LoVo (cell line): Measurements from ENCODE around the gene NAV1.
"Not testable (repeated sequence)": the region's sequence is repeated elsewhere in the genome, so short reads cannot be mapped to it uniquely, and the experiment has no call there.

Source experiments
- DNase-seq: peaks from one replicate; pipeline ENCODE4 v3.0.0-alpha.2; 2016; ENCODE audit warnings: low spot score

The NAV1 gene, protein sequence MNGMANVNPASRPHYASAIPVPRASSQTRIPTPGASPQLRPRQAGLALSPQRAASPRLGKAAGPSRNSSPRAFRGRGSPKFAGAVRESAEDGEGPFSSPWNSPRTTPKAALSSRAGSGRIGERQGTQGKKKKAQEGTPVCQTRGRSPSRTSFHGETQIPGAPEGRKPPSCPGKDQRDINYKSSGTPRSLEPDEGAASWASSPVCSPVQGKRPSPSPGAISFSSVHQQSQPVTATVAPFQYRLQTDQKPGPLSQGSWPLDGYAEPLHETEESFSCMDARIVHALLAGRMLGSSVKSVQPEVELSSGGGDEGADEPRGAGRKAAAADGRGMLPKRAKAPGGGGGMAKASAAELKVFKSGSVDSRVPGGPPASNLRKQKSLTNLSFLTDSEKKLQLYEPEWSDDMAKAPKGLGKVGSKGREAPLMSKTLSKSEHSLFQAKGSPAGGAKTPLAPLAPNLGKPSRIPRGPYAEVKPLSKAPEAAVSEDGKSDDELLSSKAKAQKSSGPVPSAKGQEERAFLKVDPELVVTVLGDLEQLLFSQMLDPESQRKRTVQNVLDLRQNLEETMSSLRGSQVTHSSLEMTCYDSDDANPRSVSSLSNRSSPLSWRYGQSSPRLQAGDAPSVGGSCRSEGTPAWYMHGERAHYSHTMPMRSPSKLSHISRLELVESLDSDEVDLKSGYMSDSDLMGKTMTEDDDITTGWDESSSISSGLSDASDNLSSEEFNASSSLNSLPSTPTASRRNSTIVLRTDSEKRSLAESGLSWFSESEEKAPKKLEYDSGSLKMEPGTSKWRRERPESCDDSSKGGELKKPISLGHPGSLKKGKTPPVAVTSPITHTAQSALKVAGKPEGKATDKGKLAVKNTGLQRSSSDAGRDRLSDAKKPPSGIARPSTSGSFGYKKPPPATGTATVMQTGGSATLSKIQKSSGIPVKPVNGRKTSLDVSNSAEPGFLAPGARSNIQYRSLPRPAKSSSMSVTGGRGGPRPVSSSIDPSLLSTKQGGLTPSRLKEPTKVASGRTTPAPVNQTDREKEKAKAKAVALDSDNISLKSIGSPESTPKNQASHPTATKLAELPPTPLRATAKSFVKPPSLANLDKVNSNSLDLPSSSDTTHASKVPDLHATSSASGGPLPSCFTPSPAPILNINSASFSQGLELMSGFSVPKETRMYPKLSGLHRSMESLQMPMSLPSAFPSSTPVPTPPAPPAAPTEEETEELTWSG (N-terminal part only)

DNA sequence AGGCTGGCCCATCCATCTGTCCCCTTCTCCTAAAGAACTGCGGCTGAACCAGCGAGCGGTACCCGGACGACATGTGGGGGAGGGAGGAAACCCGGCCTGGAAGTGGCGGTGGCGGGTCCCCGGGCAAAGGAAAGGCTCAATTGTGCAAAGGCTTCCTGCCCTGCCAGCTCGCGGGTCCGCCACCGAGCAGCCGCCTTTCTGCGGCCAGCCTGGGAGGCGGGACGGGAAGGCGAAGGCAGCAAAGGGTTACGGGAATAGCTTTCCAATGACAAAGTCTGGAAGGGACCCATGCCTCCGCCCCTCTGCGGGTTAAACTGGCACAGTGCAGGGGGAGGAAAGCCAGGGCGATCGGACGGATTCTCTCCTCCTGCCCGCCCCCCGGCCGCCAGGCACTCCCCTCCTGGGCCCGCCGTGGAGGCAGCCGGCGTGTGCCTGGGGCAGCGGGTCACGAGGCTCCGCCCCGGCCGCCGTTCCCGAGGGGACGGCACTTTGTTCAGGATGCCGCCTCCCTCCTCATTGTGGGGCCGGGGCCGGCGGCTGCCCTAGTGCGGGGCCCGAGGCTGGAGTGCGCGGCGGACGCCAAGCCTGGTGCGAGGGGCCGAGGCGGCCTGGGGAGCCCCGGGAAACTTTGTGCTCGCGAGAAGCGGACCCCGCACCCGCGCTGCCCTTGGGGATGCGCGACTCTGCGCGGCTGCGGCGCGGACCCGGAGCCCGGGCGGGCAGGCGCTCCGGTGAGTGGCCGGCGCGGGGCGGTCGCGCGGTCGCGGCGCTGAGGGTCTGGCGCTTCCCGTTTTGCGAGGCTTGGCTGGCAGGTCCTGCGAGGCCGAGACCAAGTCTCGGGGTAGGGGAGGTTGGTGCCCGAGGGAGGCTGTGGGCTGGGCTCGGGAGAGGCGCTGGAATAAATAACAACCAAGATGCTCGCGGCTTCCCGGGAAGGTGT, at the start of gene NAV1:
Gene NAV1 (plus strand): TSS at position 516 of the 940 bp plus-strand sequence. CDS start 83,758 bp downstream, outside the sequence.
- peak; percentile 50 for DNase-seq

DNA sequence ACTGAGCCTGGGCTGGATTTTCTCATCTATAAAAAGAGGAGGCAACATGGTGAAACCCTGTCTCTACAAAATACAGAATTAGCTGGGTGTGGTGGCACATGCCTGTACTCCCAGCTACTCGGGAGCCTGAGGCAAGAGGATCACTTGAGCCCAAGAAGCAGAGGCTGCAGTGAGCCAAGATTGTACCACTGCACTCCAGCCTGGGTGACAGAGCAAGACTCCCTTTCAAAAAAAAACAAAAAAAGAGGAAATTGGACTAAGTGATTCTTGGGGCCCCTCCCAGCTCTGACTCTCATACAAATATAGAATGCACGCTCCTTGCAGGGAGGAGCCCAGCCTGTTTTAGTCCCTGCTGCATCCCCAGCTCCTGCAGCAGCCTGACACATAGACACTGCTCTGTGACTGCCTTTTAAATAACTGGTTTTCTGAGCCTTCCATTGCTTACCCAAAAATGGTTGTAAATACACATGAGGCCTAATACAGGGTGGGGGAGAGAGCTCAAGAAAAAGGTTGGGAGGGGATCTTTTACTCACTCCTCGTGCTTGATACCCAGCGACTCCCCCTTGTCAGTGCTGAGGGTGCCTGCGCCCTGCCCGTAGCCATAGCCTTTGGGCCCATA, 49.2 kb upstream of the NAV1 start:
- DNase-seq: no peak

DNA sequence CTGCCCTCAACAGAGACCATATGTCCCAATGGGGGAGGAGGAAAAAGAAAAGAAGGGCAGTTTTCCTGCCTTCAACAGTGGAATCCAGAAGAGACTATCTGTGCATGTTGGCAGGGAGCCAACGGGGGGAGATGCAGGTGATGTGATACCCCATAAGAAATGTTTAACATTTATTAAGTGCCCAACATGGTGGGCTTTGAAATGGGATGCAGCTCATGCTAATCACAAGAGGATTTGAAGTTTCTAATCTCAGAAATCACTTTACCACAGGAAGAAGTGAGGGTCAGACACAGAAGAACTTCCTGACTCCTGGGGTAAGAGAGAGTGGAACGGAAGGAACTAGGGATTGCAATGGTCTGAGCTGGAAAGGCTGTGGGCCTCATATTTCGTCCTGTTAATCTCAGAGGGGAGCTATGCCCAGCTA, 48.2 kb upstream of the NAV1 start:
- no peak for DNase-seq

DNA sequence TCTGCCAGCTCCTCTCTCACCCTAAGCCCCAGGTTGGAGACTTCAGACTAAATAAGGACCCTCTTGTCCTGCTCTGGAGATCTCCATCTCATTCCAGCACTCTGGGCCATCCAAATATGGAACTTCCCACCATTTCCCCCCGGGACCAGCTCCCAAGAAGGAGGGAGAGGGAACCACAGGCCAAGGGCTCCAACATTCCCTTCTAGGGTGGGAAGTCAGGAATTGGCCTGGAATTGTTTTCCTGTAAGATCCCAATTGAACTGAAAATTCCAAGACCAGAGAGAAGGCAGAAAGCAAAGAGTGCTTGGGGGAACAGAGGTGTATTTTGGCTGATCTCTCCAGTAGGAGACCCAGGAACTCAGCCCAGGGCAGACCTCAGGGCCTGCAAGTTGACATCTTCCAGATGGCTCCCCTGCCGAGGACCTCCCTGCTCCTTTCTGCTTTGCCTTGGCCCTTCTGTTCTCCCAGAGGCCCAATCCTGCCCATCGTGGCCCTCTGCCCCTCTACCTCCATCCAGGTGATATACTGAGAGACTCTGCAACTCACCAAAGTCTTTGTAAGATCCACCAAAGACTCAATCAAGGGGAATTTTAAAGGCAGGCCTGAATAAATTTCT, 46.9 kb upstream of the NAV1 start:
- DNase-seq: no peak

DNA sequence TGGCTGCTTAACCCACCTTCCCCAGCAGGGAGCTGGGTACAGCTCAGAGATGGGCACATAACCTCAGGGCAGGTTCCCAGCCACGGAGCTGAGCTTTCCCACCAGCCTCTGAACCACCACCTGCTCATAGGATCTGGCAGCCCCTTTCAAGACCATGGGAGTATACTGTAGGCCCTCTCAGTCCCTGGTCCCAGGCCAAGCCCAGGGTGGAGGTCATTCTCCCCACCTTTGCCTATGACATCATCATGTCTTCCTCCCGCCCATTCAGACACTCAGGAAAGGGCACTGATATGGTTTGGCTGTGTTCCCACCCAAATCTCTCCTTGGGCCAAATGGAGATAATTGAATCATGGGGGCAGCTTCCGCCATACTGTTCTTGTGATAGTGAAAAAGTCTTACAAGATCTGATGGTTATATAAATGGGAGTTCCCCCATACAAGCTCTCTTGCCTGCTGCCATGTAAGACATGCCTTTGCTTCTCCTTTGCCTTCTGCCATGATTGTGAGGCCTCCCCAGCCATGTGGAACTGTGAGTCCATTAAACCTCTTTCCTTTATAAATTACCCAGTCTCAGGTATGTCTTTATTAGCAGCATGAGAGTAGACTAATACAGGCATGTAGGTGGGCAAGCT, 45.8 kb upstream of the NAV1 start:
- DNase-seq: not testable (repeated sequence)

DNA sequence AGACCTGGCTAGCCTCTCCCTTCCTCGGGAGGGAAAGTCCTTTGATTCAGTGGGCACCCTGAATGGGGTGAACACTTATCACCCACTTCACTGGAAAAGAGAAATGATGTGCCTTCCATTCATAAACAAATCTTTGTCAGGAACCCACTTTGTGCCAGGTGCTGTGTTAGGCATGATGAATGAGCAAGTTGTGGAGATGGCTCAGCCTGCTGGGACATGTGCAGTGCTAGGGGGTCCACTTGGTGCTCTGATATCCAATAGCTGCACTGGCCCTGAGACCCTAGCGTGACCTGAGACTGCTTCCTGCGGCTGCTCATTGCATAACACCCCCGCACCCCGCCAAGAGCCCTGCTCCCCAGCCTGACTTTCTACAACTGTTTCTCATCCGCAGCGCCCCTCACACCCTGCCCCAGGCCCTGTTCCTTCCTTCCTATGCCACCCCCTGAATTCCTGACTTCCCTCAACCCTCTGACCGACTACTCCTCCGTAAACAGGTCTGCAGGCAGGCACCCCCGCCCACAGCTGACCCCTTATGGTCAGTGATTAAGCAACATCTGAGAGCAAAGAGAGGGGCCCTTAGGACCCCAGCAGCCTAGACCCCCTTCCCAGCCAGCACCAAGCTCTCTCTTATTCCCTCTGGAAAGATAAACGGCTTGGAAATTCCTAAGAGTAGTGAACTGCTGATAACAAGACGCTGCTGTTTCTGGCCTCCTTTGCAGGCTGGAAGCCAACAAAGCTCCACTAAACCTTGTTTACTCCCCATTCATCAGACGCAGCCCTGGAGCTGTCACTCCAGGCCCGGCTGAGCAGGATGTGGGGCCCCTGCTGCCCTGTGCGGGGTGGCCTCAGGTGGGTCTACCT, 44.9 kb upstream of the NAV1 start:
- no peak for DNase-seq

DNA sequence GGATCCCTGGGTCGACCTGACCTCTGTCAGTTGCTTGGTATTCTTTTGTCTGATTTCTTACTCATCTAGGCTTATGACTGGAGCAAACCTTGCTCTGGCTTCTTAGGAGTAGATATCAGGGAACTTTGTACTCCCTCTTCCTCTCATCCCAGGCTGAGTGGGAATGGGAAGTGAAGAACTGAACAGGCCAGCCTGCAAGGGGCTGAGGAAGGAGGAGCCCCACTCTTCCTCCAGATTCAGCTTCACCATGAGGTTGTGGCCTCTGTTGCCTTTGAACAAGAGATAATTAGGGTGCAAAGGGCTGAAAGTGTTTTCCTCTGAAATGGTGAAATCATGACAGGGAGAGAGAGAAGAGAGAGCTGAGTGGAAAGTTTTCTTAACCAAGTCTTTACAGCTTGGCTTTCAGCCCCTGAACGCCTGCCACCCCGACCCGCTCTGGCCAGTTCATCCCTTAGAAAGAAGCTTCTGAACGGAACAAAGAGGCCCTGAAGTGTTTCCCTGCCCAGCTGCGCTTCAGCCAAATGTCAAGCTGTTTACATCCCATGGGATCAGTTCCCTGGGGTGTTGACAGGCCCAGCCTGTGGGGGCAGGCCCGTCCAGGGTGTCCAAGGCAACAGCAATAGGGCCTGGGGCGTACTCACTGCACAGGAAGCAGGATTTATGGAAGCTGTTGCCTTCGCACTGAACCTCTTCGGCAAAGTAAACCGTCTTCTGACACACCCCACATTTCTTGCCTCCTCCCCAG, 43.2 kb upstream of the NAV1 start:
- DNase-seq: no peak

DNA sequence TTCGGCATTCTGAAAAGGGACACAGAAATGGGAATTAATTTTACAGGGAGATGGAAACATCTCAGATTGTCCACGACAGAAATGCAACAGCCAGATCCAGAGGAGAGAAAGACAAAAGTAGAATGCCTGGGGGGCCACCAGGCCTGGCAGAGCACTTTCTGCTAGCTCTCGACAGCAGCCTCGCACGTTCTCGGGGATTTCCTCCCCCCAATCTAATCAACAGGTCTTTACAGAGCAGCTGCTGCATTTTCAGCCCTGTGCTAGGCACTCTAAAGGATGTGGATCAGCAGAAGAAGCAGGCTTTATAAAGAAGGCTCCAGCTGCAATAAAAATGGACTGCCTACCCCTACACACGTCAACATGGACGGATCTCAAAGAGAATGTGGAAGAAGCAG, 42.6 kb upstream of the NAV1 start:
- no peak for DNase-seq

DNA sequence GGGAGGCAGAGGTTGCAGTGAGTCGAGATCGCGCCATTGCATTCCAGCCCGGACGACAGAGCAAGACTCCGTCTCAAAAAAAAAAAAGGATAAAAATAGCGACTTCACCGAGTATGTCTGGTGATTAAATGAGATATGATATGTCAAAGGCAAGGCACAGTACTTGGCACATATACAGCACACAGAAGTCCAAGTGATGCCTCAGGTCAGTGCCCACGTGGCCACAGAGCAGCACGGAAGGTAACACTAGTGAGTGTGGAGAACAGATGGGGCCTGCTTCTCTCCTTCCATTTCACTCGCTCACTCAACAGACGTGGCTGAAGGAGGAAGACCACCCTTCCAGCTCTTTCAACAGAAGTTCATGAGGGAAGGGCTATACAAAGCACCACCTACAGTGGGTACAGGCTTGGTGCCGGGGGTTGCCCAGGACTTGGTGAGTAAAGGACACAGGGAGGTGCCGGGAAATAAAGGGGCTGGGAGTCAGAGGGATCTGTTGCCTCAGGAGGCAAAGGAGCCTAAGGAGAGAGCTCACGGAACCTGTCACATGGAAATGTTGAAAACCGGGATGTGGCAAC, 40.9 kb upstream of the NAV1 start:
- no peak for DNase-seq

DNA sequence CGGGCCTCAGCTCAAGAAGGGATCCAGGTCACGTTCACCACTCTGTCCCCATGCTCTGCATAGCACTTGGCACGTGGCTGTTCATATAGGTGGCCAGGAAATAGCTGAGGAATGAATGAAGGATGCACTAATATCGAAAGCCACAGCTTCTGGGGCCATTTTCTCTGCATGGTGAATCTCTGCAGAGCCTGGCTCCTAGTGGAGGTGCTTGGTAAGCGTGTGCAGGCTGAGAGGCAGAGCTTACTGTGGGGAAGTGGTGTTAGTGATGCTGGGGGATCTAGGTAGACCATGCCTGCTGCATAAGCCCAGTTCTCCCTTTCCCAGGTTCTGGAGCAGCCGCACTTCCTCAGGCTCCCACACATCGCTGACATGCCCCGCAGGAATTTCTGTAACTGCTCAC, 40.3 kb upstream of the NAV1 start:
- DNase-seq: no peak

DNA sequence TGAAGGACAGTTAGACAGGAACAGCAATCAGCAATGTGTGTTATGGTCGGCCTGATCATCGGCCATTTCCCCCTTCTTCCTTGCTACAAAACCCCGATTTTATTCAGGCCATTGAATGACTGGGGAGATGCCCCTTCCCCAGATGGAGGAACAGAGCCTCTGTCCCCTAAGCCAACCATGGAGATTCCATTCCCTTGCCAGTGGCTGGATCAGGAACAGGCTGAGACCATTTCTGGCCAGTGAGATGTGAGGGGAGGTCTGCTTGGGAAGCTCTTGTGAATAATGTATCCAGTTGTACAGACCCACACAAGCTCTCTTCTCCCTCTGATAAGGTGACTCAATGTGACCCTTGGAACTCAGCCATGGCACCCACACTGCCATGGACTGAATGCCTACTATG, 39.7 kb upstream of the NAV1 start:
- no peak for DNase-seq

DNA sequence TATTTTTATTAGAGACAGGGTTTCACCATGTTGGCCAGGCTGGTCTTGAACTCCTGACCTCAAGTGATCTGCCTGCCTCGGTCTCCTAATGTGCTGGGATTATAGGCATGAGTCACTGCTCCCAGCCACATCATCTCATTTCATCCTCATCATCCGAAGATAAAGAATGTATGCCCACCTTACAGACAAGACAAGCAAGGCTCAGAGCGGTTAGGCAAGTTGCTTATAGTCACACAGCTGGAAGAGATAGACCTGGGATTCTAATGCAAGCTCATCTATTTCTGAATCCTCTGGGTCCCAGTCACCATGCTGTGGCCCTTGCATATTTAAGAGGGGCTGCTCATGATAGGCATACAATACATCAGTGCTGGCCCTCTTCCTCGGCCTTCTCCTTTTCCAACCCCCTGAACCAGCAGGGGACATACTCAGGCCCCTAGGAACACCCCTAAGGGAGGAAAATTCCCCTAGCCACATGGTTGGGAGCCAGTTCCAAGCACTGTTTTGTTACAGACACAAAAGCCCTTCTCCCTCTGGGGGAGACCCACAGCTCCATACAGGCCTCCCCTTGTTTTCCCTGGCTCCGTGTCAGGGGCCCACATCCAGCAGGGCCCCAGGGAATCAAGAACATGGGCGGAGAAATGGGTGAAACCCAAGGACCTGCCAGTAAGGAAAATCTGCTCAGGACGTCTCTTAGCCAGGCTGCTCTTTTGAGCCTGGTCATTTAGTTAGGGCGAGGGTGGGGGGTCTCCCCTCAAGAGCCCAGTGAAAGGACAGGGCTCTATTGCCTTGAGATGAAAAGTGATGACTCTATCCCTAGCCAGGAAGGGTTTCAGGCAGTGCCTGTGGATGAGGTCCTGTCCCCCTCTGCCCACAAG, 38.9 kb upstream of the NAV1 start:
- no peak for DNase-seq

DNA sequence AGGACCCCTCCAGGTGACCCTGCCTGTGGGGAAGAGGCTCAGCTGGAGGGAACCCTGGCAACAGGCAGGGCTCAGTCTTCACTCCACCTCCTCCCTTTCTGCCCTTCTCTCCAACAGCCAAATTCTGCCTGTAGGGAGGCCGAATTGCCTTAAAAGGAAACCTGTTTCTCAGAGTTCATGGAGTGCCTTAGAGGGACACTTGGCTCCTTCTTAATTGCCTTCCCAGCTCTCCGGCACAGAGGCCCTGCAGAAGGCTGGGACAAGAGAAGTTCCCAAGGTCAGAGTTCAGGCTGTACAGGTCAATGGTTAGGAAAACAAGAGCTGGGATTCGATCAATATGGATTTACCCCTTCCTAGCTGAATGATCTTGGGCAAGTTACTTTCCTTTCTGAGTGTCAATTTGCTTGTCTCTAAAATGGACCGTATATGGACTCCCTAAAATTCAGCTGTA, 38.2 kb upstream of the NAV1 start:
- no peak for DNase-seq

DNA sequence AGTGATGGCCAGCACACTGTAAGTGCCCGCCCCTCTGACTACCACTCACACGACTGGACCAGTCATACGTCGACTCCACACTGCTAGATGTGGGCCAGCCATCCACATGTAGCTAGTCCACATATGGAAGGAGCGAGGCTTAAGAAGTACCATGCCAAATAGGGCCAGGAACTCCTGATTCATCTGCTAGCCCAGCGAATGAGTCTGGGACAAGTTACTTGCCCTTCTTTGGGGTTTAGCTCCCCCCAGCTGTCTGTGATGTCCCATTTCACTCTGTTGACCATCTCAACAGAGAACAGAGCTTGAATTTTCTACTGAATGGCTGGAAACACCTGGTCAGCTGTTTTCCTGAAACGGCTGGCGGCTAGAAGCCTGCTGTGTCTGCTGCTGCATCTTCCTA, 37.8 kb upstream of the NAV1 start:
- DNase-seq: no peak

DNA sequence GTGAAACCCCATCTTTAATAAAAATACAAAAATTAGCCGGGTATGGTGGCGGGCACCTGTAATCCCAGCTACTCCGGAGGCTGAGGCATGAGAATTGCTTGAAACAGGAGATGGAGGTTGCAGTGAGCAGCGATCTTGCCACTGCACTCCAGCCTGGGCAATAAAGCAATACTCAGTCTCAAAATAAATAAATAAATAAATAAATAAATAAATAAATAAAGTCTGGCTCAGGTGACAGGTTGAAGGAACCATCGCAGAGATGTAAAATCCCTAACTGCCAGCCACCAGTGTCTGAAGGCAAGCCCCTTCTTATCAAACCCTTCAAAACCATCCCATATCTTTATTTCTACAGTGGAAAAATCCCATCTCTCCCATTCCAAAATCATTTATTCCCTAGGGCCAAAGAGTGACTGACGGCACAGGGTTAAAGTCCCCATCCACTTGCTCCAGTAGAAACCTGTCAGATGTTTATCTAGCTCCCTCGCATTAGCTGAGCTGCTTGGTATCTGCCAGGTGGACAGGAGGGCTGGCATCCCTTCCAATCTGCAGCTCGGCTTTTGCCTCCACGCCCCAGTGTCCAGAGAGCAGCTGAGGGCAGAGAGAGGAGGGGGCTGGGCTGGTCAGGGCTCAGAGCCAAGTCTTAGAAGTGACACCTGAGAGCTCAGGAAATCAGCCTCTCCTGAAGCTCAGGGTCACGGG, 37.0 kb upstream of the NAV1 start:
- no peak for DNase-seq

DNA sequence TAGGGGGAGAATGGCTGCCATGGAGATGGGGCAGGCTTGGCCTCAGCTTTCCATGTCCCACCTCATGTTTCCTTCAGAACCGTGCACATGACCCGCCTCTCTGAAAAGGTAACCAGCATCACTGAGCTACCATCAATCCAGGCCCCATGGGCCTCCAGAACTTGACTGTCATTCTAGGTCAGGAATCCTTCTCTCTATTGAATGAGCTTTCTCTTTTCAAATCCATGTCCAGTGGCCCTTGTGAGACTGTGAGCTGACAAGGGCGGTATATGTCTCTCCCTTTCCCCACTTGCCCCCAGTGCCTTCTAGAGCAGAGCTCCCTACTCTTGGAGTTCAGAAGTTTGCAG, 36.4 kb upstream of the NAV1 start:
- no peak for DNase-seq
